Measurements from ENCODE around the gene HOXA3.

Gene HOXA3

GRCh38 chr7:27064159-27064558, 88.2 kb downstream of the HOXA3 start:
- no peak for DNase-seq

- no peak for DNase-seq
Observed at GRCh38 chr7:27062946-27063345, 89.4 kb downstream of the HOXA3 start.

Measured in anterior cingulate cortex (tissue), 58 donors.